Stimulated activated CD8-positive, alpha-beta memory T cell treated with anti-CD3 and anti-CD28 coated beads, Interleukin-4, amount 100 ng/mL, for 48 hours (primary cell): ENCODE results near the gene HEATR5B.

ENCODE experiments used
- DNase-seq: peaks from one replicate; pipeline ENCODE4 v3.0.0-alpha.2; 2020

HEATR5B gene

GRCh38 chr2:37083873-37084794 lies at the start of gene HEATR5B, which contains the start of gene GPATCH11:
HEATR5B (minus strand) TSS chr2:37084372; CDS start chr2:37083414, 958 bp downstream.
GPATCH11 (plus strand) TSS chr2:37084518; CDS start chr2:37088382, 3,864 bp downstream.
- peak; percentile 94 for DNase-seq

GRCh38 chr2:37132914-37133313 lies 48.7 kb upstream of the HEATR5B start:
- no peak for DNase-seq

DNA sequence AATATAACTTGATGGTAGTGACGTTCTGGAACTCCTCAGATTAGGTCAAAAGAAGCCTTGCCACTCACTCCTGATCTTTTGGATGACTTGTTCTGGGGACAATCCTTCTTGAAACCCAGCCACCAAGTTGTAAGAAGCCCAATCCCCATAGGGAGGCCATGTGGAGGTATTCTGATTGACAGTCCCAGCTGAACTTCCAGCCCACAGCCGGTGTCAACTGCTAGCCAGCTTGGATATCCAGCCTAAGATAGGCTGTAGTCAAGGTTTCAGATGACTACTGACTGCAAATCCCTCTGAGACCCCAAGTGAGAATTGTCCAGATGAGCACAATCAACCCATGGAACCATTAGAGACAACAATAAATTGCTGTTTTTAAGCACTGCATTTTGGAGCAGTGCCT lies 41.2 kb upstream of the HEATR5B start:
- no peak for DNase-seq

GRCh38 chr2:37119157-37119556 lies 35.0 kb upstream of the HEATR5B start:
- DNase-seq, result no peak

DNA sequence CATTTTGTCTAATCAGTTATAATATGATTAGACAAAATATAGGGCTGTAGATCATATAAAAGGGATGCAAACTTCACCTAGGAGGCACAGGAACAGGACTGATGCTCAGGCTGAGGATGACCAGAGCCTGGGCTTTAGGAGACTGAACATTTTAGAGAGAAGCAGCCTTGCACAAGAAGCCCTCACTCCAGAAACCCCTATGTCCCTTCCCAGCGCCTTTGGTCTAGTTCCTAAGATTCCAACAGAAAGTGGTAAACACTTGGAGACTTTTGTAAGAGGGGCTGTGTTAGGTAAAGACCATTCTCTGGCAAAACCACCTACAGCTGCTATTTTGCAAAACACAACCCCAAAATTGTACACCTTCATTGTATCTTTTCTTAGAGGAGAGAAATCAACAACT lies 33.4 kb upstream of the HEATR5B start:
- no peak for DNase-seq

- no peak for DNase-seq
These were observed 27.8 kb upstream of the HEATR5B start for GRCh38 chr2:37111958-37112357.

- no peak for DNase-seq
These were observed 26.4 kb upstream of the HEATR5B start for GRCh38 chr2:37110306-37111212.

DNA sequence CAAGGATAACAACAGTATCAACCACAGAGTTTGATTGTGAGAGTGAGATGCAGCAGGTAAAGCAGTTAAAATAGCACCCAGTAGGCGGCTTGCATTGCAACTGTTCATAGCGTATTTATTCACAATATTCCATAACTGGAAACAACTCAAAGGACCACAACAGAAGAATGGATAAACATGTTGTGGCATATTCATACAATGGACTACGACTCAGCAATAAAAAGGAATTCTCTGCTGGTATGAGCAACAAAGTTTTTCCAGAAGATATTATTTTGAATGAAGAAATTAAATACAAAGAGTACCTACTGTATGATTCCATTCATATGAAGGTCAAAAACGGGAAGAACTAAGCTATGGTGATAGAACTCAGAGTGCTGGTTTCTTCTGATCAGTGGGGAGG lies 25.4 kb upstream of the HEATR5B start:
- no peak for DNase-seq

- DNase-seq, result no peak
These were observed 21.0 kb upstream of the HEATR5B start for GRCh38 chr2:37105150-37105549.

DNA sequence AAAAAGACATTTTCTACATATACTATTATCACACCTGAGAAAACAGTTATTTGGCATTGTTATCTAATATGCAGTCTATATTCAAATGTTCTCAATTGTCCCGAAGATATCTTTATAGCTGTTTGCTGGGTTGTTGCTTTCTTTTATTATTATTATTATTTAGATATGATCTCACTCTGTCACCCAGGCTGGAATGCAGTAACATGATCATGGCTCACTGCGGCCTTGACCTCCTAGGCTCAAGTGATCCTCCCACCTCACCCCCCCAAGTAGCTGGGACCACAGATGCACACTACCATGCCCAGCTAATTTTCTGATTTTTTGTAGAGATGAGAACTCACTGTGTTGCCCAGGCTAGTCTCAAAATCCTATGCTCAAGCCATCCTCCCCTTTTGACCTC lies 20.0 kb upstream of the HEATR5B start:
- no peak for DNase-seq

GRCh38 chr2:37102588-37102987 lies 18.4 kb upstream of the HEATR5B start:
- DNase-seq, result no peak

DNA sequence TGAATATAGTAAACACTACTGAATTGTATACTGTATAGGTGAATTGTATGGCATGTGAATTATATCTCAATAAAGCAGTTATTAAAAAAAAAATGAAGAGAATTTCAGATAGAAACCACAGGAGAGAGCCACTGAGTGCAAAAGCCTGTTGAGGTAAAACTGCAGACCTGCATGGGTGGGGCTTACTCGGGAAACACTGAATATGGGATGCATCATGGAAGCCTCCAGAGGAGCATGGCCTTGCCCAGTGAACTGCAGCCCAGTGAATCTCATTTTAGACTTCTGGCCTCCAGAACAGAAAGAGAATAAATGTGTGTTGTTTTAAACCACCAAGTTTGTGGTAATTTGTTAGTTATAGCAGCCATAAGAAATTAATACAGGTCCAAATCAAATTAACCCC lies 15.9 kb upstream of the HEATR5B start:
- DNase-seq, result no peak

GRCh38 chr2:37098416-37099118 lies 14.4 kb upstream of the HEATR5B start:
- no peak for DNase-seq

DNA sequence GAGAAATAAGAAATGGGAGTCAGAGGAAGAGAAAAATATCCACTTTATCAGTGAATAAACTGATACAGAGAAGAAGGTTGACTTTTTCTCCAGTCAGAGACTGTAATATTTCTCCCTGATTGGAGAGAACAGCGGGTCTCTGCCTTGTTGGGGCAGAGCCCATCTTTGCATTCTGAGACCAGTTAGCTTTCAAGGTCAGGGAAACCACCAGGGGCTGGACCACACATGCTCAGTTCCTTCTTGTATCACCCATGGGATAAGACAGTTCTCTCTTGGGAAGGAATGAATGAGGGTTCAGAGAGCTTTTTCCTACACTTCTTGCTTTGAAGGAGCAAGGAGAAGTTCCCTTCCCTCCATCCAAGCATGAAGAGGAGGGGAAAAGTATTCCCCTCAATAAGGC lies 12.4 kb upstream of the HEATR5B start:
- no peak for DNase-seq

DNA sequence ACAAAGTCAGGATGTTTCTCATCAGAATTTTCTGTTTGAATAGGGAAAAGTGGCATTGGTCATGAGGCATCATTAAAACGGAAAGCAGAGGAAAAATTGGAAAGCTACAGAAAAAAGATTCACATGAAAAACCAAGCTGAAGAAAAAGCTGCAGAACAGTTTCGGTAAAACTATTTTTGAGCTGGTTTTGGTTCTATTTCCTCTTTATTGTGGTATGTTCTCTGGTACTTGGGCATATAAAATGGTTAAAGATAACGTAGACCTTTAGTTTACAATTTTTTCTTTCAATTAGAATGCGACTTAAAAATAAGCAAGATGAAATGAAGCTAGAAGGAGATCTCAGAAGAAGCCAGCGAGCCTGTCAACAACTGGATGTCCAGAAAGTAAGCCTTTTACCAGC lies 7.7 kb upstream of the HEATR5B start:
- DNase-seq, result no peak

DNA sequence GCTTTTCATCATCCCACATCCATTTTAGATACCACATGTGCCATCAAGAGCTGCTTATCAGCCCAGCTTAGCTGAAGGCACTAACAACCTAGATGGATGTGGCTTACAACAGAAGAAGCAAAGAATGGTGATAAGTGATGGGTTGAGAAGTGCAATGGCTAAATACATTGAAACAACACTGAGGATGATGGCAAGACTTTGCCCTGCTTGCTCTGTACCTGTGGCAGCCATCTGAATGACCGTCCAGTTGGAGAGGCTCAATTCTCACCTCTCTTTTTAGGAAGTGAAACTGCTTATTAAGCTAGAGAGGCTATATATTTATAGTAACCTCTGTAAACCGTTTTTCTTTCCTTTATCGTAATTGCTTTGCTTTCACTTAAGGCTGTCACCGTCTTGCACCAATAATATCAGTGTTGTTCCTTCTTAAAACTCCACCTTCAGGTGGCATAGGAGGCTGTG lies 5.9 kb upstream of the HEATR5B start:
- no peak for DNase-seq

GRCh38 chr2:37085731-37086147 lies 1.6 kb upstream of the HEATR5B start:
- DNase-seq, result no peak

- no peak for DNase-seq
These were observed 625 bp upstream of the HEATR5B start for GRCh38 chr2:37084797-37085196.

DNA sequence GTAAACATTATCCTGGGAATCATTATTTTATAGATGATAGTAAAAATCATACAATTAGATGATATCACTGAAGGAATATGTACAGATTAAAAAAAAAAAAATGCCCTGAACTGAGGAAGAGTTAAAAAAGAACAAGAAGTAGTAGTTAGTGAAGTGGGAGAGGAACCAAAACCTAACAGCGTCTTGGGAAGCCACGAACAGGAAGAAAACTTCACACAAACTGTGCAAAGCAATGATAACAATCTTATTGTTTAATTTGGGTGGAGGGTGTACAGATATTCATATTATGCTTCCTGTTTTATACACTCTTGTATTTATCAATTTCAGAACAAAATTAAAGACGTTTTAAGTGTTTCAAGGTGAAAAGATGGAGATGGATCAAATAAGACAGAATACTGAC lies 3.5 kb downstream of the HEATR5B start:
- no peak for DNase-seq

DNA sequence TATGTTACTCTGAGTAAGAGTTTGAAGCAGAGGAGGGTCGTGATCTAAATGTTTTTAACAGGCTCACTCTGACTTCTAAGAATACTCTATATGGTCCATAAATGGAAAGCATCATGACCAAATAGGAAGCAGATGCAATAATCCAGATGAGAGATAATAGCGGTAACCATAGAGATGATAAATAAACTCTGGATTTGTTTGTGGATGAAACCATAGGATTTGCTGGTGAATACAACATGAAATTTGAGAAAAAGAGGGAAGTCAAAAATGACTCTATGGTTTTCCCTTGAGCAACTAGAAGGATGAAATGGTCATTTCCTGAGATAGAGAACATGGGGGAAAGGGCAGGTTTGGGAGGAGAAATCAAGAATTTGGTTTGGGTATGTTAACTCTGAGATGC lies 3.9 kb downstream of the HEATR5B start:
- DNase-seq, result no peak

DNA sequence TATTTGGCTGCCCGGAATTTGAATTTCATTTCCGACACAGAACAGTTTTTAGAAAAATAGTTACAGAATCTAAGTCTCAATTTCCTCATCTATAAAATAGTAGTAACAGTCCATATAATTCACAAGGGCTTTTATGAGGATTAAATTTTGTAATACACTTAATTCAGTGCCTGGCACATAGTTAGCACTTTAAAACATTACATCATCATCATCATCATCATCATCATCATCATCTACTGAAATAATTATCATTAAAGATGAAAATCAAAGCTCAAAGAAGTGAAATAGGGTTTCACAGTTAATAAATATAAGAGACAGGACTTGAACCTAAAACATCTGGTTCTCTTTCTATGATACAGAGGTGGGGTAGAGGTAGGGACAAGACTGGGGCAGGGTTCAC lies 13.2 kb downstream of the HEATR5B start:
- DNase-seq, result no peak

GRCh38 chr2:37068686-37069085 lies 15.5 kb downstream of the HEATR5B start:
- no peak for DNase-seq

GRCh38 chr2:37061776-37062175 lies 22.4 kb downstream of the HEATR5B start:
- DNase-seq, result no peak
